Astrocyte (in vitro differentiated cells and primary cell): ENCODE data around the gene EFCAB9.

Source experiments
- CTCF ChIP-seq: IDR thresholded peaks from 2 replicates; pipeline ENCODE4 v1.5.1; 2011; ENCODE audit warnings: low read depth, mild to moderate bottlenecking, inconsistent platforms, low read length, moderate library complexity; ENCODE audit not compliant: insufficient read depth
- EZH2 ChIP-seq: IDR thresholded peaks from 2 replicates; pipeline ENCODE4 v1.6.1; 2012; ENCODE audit warnings: mild to moderate bottlenecking, low read length, inconsistent platforms; ENCODE audit not compliant: insufficient read depth

- TF ChIP-seq CTCF (no peak), EZH2 (no peak)
Measured at GRCh38 chr5:172146748-172147092, 47.3 kb upstream of the EFCAB9 start.
